ENCODE measurements around the gene ATAD3B.

- TF ChIP-seq MYC (IDR thresholded peaks at IDR 0.05; ENCODE audit: low read depth, low read length): no peak
- TF ChIP-seq CTCF (IDR thresholded peaks at IDR 0.05; ENCODE audit: extremely low read depth in 1 of 2, insufficient read depth in 1 of 2, low read depth in 1 of 2, low read length in 2 of 2): no peak
- no peak for TF ChIP-seq POLR2AphosphoS5 (IDR thresholded peaks at IDR 0.05; ENCODE audit: insufficient read depth, low read depth, low read length)
- no peak for TF ChIP-seq POLR2A (IDR thresholded peaks at IDR 0.05; ENCODE audit: low read depth, low read length)
- TF ChIP-seq FOS (IDR thresholded peaks at IDR 0.05; ENCODE audit: borderline replicate concordance, insufficient read depth, low read length): no peak
- TF ChIP-seq EZH2 (IDR thresholded peaks at IDR 0.05; ENCODE audit: borderline replicate concordance, low read depth, low read length, severe bottlenecking): no peak
- TF ChIP-seq JUN (IDR thresholded peaks at IDR 0.05; ENCODE audit: borderline replicate concordance, insufficient read depth, insufficient read length, low read depth): no peak
- TF ChIP-seq GATA2 (IDR thresholded peaks at IDR 0.05; ENCODE audit: insufficient read depth, insufficient read length, low read depth, low read length): no peak
These were observed 57.8 kb downstream of the ATAD3B start for GRCh38 chr1:1529321-1529720.
